Measurements from ENCODE around the gene DUSP18. TPM values are rescaled to one million over a fixed set of nuclear protein-coding genes. Genes with fewer than 3 reads are reported as not detected.

Gene DUSP18
- total and polyA plus RNA-seq, 2 experiments from 2014 or later = 9.5 to 12.4 TPM

DNA sequence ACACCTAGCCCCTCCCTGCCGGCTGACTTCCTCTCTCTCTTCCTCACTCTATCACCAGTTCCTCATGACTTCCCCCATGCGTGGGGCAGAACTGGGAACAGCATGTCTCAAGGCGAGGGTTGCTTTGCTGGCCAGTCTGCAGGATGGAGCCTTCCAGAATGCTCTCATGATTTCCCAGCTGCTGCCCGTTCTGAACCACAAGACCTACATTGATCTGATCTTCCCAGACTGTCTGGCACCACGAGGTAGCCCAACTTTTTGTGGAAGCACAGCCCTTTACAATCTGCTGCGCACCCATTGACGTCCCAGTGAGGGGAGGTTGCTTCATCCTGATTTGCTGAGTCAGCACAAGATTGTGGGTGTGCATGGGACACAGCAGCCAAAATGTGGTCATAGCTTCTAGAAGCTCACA is 52.1 kb downstream of the DUSP18 start:
- no peak overlapping the region for H3K27ac ChIP-seq
- H3K36me3 ChIP-seq (ENCODE audit: low read depth) = no peaks in the 10 kb centered on the region
- H3K27me3 ChIP-seq (replicated peaks; ENCODE audit: insufficient read depth) = no peaks in the 10 kb centered on the region
- H2AFZ ChIP-seq = no peak overlapping the region
- WGBS, 2 experiments (ENCODE audit: low coverage in 1 of 2, low lambda C conversion rate in 2 of 2, missing lambda C conversion rate in 2 of 2) = 78 to 86% methylated on average over 6 of the region's 7 CpGs
- H3K9me2 ChIP-seq (ENCODE audit: insufficient read depth) = no peaks in the 10 kb centered on the region
- in situ Hi-C loops (cut with MboI) = no loop called here
- no peak for TF ChIP-seq EZH2phosphoT487 (IDR thresholded peaks at IDR 0.05; ENCODE audit: insufficient read depth, low read depth)
- TF ChIP-seq EZH2 (IDR thresholded peaks at IDR 0.05; ENCODE audit: insufficient read depth, poor library complexity, severe bottlenecking) = no peak
- no peak overlapping the region for H3K4me2 ChIP-seq (ENCODE audit: unreplicated experiment)
- H3K4me3 ChIP-seq = no peak overlapping the region
- H3K9me3 ChIP-seq (ENCODE audit: low read depth) = no peaks in the 10 kb centered on the region
- DNase-seq = no peak
- no peaks in the 10 kb centered on the region for H3K4me1 ChIP-seq (ENCODE audit: insufficient read depth)
- no peaks in the 10 kb centered on the region for H3K79me2 ChIP-seq (ENCODE audit: insufficient read depth)
- no peaks in the 10 kb centered on the region for H4K20me1 ChIP-seq (ENCODE audit: insufficient read depth)
- H3K9ac ChIP-seq = no peak overlapping the region
- no peaks in the 10 kb centered on the region for H3F3A ChIP-seq (ENCODE audit: insufficient read depth)

DNA sequence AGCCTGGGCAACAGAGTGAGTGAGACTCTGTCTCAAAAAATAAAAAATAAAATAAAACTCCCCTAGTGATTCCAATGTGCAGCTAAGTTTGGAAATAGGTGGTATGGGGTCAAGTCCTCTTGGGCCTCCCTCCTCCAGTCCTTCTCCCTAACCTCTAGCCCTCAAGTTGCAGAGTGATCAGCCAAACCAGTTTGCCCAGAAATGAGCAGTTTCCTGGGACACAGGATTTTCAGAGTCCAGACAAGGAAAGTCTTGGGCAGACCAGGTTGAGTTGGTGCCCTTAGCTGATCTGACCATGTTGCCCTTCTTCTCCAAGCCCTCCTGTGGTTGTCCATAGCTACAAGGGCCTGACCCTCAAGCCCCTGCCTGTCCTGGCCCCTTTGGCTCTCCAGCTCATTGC is 52.8 kb downstream of the DUSP18 start:
- Histone ChIP-seq H4K20me1 (ENCODE audit: insufficient read depth) (no peaks in the 10 kb centered on the region), H3K4me2 (ENCODE audit: unreplicated experiment) (no peak overlapping the region), H3K9me2 (ENCODE audit: insufficient read depth) (no peaks in the 10 kb centered on the region), H3K4me3 (no peak overlapping the region), H3K79me2 (ENCODE audit: insufficient read depth) (no peaks in the 10 kb centered on the region), H2AFZ (no peak overlapping the region), H3F3A (ENCODE audit: insufficient read depth) (no peaks in the 10 kb centered on the region), H3K27me3 (replicated peaks; ENCODE audit: insufficient read depth) (no peaks in the 10 kb centered on the region), H3K4me1 (ENCODE audit: insufficient read depth) (no peaks in the 10 kb centered on the region), H3K9me3 (ENCODE audit: low read depth) (no peaks in the 10 kb centered on the region), H3K9ac (no peak overlapping the region), H3K27ac (no peak overlapping the region), H3K36me3 (ENCODE audit: low read depth) (no peaks in the 10 kb centered on the region)
- TF ChIP-seq EZH2phosphoT487 (IDR thresholded peaks at IDR 0.05; ENCODE audit: insufficient read depth, low read depth) (no peak), EZH2 (IDR thresholded peaks at IDR 0.05; ENCODE audit: insufficient read depth, poor library complexity, severe bottlenecking) (no peak)
- in situ Hi-C loops (cut with MboI) = no loop called here
- no peak for DNase-seq

DNA sequence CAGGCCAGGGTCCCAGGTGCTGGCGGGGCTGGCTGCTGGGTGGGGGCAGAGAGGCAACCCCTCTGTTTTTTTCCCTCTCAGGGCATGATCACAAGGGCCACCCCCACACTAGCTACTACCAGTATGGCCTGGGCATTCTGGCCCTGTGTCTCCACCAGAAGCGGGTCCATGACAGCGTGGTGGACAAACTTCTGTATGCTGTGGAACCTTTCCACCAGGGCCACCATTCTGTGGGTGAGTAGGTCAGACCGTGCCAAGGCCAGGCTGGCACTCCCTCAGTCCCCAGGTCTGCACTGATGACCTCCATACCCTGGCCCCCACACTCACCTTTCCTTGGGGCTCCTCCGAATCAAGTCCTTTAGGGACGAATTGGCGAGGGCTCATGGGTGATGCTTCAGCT is 53.4 kb downstream of the DUSP18 start:
- H3K27ac ChIP-seq = no peak overlapping the region
- H3K9ac ChIP-seq = no peak overlapping the region
- H3K9me2 ChIP-seq (ENCODE audit: insufficient read depth) = no peaks in the 10 kb centered on the region
- WGBS, 2 experiments (ENCODE audit: low coverage in 1 of 2, low lambda C conversion rate in 2 of 2, missing lambda C conversion rate in 2 of 2) = 91 to 95% methylated on average over 7 of the region's 7 CpGs
- H3K4me1 ChIP-seq (ENCODE audit: insufficient read depth) = peaks cover 5% of the 10 kb centered on the region
- H3F3A ChIP-seq (ENCODE audit: insufficient read depth) = 0 out of 2 replicates have a peak, but pooled peaks cover 2% of the 10 kb centered on the region
- no peaks in the 10 kb centered on the region for H4K20me1 ChIP-seq (ENCODE audit: insufficient read depth)
- in situ Hi-C loops (cut with MboI) = no loop called here
- H3K4me3 ChIP-seq = no peak overlapping the region
- DNase-seq = no peak
- H2AFZ ChIP-seq = no peak overlapping the region
- no peaks in the 10 kb centered on the region for H3K27me3 ChIP-seq (replicated peaks; ENCODE audit: insufficient read depth)
- H3K4me2 ChIP-seq (ENCODE audit: unreplicated experiment) = no peak overlapping the region
- no peaks in the 10 kb centered on the region for H3K79me2 ChIP-seq (ENCODE audit: insufficient read depth)
- H3K9me3 ChIP-seq (ENCODE audit: low read depth) = no peaks in the 10 kb centered on the region
- H3K36me3 ChIP-seq (ENCODE audit: low read depth) = no peaks in the 10 kb centered on the region
- TF ChIP-seq EZH2phosphoT487 (IDR thresholded peaks at IDR 0.05; ENCODE audit: insufficient read depth, low read depth) (no peak), EZH2 (IDR thresholded peaks at IDR 0.05; ENCODE audit: insufficient read depth, poor library complexity, severe bottlenecking) (no peak)

DNA sequence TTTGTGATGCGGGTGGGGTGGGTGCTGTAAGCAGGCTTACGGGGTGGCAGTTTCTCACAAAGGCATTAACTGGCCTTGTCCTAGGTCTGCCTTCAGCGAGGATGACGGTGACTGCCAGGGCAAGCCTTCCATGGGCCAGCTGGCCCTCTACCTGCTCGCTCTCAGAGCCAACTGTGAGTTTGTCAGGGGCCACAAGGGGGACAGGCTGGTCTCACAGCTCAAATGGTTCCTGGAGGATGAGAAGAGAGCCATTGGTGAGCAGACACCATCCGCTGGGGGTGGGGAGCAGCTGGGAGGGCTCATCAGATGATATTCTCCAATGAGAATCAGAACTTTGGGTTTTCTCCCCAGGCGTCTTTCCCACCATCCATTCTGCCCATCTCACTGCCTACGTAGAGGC is 54.9 kb downstream of the DUSP18 start:
- DNase-seq = no peak
- H3K79me2 ChIP-seq (ENCODE audit: insufficient read depth) = no peaks in the 10 kb centered on the region
- no peaks in the 10 kb centered on the region for H3K9me3 ChIP-seq (ENCODE audit: low read depth)
- no peak overlapping the region for H3K4me3 ChIP-seq
- no peak overlapping the region for H3K9ac ChIP-seq
- H3F3A ChIP-seq (ENCODE audit: insufficient read depth) = peaks cover 9% of the 10 kb centered on the region; the same call in 1 of the 2 replicates
- no peak for TF ChIP-seq EZH2phosphoT487 (IDR thresholded peaks at IDR 0.05; ENCODE audit: insufficient read depth, low read depth)
- no peak for TF ChIP-seq EZH2 (IDR thresholded peaks at IDR 0.05; ENCODE audit: insufficient read depth, poor library complexity, severe bottlenecking)
- in situ Hi-C loops (cut with MboI) = no loop called here
- peaks cover 12% of the 10 kb centered on the region for H3K4me1 ChIP-seq (ENCODE audit: insufficient read depth)
- H4K20me1 ChIP-seq (ENCODE audit: insufficient read depth) = no peaks in the 10 kb centered on the region
- no peaks in the 10 kb centered on the region for H3K36me3 ChIP-seq (ENCODE audit: low read depth)
- no peak overlapping the region for H2AFZ ChIP-seq
- no peaks in the 10 kb centered on the region for H3K9me2 ChIP-seq (ENCODE audit: insufficient read depth)
- 85 to 90% methylated on average over 8 of the region's 8 CpGs for WGBS, 2 experiments (ENCODE audit: low coverage in 1 of 2, low lambda C conversion rate in 2 of 2, missing lambda C conversion rate in 2 of 2)
- H3K27me3 ChIP-seq (replicated peaks; ENCODE audit: insufficient read depth) = no peaks in the 10 kb centered on the region
- no peak overlapping the region for H3K27ac ChIP-seq
- H3K4me2 ChIP-seq (ENCODE audit: unreplicated experiment) = no peak overlapping the region

Other genes with a start within 250 kb of the DUSP18 start
- gene MTFP1, start 242.1 kb downstream of the DUSP18 start, total RNA-seq (2014; rRNA removed; shearing (Covaris generic)) = 6.6 and 18.3 TPM in 2 replicates
- gene MTFP1, start 242.1 kb downstream of the DUSP18 start, polyA plus RNA-seq (2016; fragmentation: Nextera tagmentation; extraction: Ambion mirVana) = 8.1 and 8.5 TPM in 2 replicates
- gene SEC14L3, start 195.9 kb downstream of the DUSP18 start, total RNA-seq (2014; rRNA removed; shearing (Covaris generic)) = not detected in 2 replicates
- gene SEC14L3, start 195.9 kb downstream of the DUSP18 start, polyA plus RNA-seq (2016; fragmentation: Nextera tagmentation; extraction: Ambion mirVana) = not detected in 2 replicates
- under 0.01 and 0.25 TPM in 2 replicates for gene SEC14L4, start 162.2 kb downstream of the DUSP18 start, total RNA-seq (2014; rRNA removed; shearing (Covaris generic))
- gene SEC14L4, start 162.2 kb downstream of the DUSP18 start, polyA plus RNA-seq (2016; fragmentation: Nextera tagmentation; extraction: Ambion mirVana) = 0.16 and 0.34 TPM in 2 replicates
- gene SEC14L6, start 121.1 kb downstream of the DUSP18 start, total RNA-seq (2014; rRNA removed; shearing (Covaris generic)) = not detected in 2 replicates
- not detected in 2 replicates for gene SEC14L6, start 121.1 kb downstream of the DUSP18 start, polyA plus RNA-seq (2016; fragmentation: Nextera tagmentation; extraction: Ambion mirVana)
- gene GAL3ST1, start 93.2 kb downstream of the DUSP18 start, total RNA-seq (2014; rRNA removed; shearing (Covaris generic)) = not detected in 2 replicates
- not detected in 2 replicates for gene GAL3ST1, start 93.2 kb downstream of the DUSP18 start, polyA plus RNA-seq (2016; fragmentation: Nextera tagmentation; extraction: Ambion mirVana)
- 63.2 and 83.7 TPM in 2 replicates for gene PES1, start 76.0 kb downstream of the DUSP18 start, total RNA-seq (2014; rRNA removed; shearing (Covaris generic))
- gene PES1, start 76.0 kb downstream of the DUSP18 start, polyA plus RNA-seq (2016; fragmentation: Nextera tagmentation; extraction: Ambion mirVana) = 67.8 and 74.1 TPM in 2 replicates
- gene TCN2, start 60.7 kb downstream of the DUSP18 start, total RNA-seq (2014; rRNA removed; shearing (Covaris generic)) = 5.3 and 8.1 TPM in 2 replicates
- gene TCN2, start 60.7 kb downstream of the DUSP18 start, polyA plus RNA-seq (2016; fragmentation: Nextera tagmentation; extraction: Ambion mirVana) = 4.5 and 4.8 TPM in 2 replicates
- 12.9 and 16.4 TPM in 2 replicates for gene SLC35E4, start 32.1 kb downstream of the DUSP18 start, total RNA-seq (2014; rRNA removed; shearing (Covaris generic))
- gene SLC35E4, start 32.1 kb downstream of the DUSP18 start, polyA plus RNA-seq (2016; fragmentation: Nextera tagmentation; extraction: Ambion mirVana) = 8.5 and 9.1 TPM in 2 replicates
- gene OSBP2, start 27.0 kb upstream of the DUSP18 start, total RNA-seq (2014; rRNA removed; shearing (Covaris generic)) = 1.1 and 2.0 TPM in 2 replicates
- gene OSBP2, start 27.0 kb upstream of the DUSP18 start, polyA plus RNA-seq (2016; fragmentation: Nextera tagmentation; extraction: Ambion mirVana) = 0.65 and 1.3 TPM in 2 replicates